H9 (cell line): ENCODE results near the gene IGSF22. TPM values are rescaled to one million over a fixed set of nuclear protein-coding genes. Genes with fewer than 3 reads are reported as not detected.

Source experiments
- DNase-seq: peaks from one replicate; pipeline ENCODE4 v3.0.0-alpha.2; 2017
- H2AFZ ChIP-seq: one replicate; pipeline ENCODE4 v1.6.1; 2013; ENCODE audit warnings: mild to moderate bottlenecking, low read length, control low read depth, moderate library complexity
- H2AK5ac ChIP-seq: 2 replicates; pipeline ENCODE4 v1.6.1; 2013; ENCODE audit warnings: low read length, control low read depth, mixed read lengths; ENCODE audit not compliant: insufficient read length
- H2BK120ac ChIP-seq: one replicate; pipeline ENCODE4 v1.6.1; 2013; ENCODE audit warnings: low read depth, mild to moderate bottlenecking, low read length, control low read depth, inconsistent platforms; ENCODE audit not compliant: poor library complexity, severe bottlenecking
- H2BK12ac ChIP-seq: 2 replicates; pipeline ENCODE4 v1.6.1; 2013; ENCODE audit warnings: low read length, control low read depth, mixed read lengths, low read depth; ENCODE audit not compliant: insufficient read length
- H2BK15ac ChIP-seq: 2 replicates; pipeline ENCODE4 v1.6.1; 2013; ENCODE audit warnings: low read depth, low read length, control low read depth
- H2BK20ac ChIP-seq: one replicate; pipeline ENCODE4 v1.6.1; 2013; ENCODE audit warnings: low read depth, mild to moderate bottlenecking, low read length, control low read depth, inconsistent platforms; ENCODE audit not compliant: poor library complexity, severe bottlenecking
- H2BK5ac ChIP-seq: 2 replicates; pipeline ENCODE4 v1.6.1; 2013; ENCODE audit warnings: low read length, control low read depth, mixed read lengths; ENCODE audit not compliant: insufficient read length
- H3K14ac ChIP-seq: 2 replicates; pipeline ENCODE4 v1.6.1; 2013; ENCODE audit warnings: low read length, control low read depth; ENCODE audit not compliant: insufficient read depth
- H3K18ac ChIP-seq: 2 replicates; pipeline ENCODE4 v1.6.1; 2013; ENCODE audit warnings: low read depth, mild to moderate bottlenecking, mixed read lengths, low read length, control low read depth; ENCODE audit not compliant: insufficient read length
- H3K23ac ChIP-seq: 2 replicates; pipeline ENCODE4 v1.6.1; 2013; ENCODE audit warnings: low read length, control low read depth, mixed read lengths, low read depth; ENCODE audit not compliant: insufficient read length
- H3K23me2 ChIP-seq: 2 replicates; pipeline ENCODE4 v1.6.1; 2013; ENCODE audit warnings: low read depth, mild to moderate bottlenecking, mixed read lengths, low read length, control low read depth; ENCODE audit not compliant: insufficient read length, poor library complexity, severe bottlenecking
- H3K27ac ChIP-seq: 2 replicates; pipeline ENCODE4 v1.5.1; 2013; ENCODE audit warnings: low read length, control low read depth, mixed read lengths, low read depth; ENCODE audit not compliant: insufficient read length
- H3K27me3 ChIP-seq: 2 replicates; pipeline ENCODE4 v1.6.1; 2013; ENCODE audit warnings: low read length, control low read depth, inconsistent platforms; ENCODE audit not compliant: insufficient read depth
- H3K4ac ChIP-seq: 2 replicates; pipeline ENCODE4 v1.6.1; 2013; ENCODE audit warnings: low read depth, mild to moderate bottlenecking, control low read depth, inconsistent platforms, low read length, moderate library complexity
- H3K4me1 ChIP-seq: 2 replicates; pipeline ENCODE4 v1.6.1; 2013; ENCODE audit warnings: low read length, control low read depth, inconsistent platforms; ENCODE audit not compliant: insufficient read depth
- H3K4me2 ChIP-seq: 2 replicates; pipeline ENCODE4 v1.6.1; 2013; ENCODE audit warnings: low read length, control low read depth, mixed read lengths; ENCODE audit not compliant: insufficient read length, insufficient read depth
- H3K56ac ChIP-seq: 2 replicates; pipeline ENCODE4 v1.6.1; 2013; ENCODE audit warnings: low read depth, mild to moderate bottlenecking, mixed read lengths, low read length, control low read depth; ENCODE audit not compliant: insufficient read length
- H3K79me1 ChIP-seq: 2 replicates; pipeline ENCODE4 v1.6.1; 2013; ENCODE audit warnings: low read depth, mild to moderate bottlenecking, moderate library complexity, low read length, control low read depth, inconsistent platforms; ENCODE audit not compliant: insufficient read depth, poor library complexity, severe bottlenecking
- H3K79me2 ChIP-seq: 2 replicates; pipeline ENCODE4 v1.6.1; 2013; ENCODE audit warnings: low read length, control low read depth, inconsistent platforms; ENCODE audit not compliant: insufficient read depth
- H3K9ac ChIP-seq: 2 replicates; pipeline ENCODE4 v1.6.1; 2013; ENCODE audit warnings: low read length, control low read depth, mixed read lengths; ENCODE audit not compliant: insufficient read length; ENCODE audit errors: extremely low read depth
- H3K9me3 ChIP-seq: one replicate; pipeline ENCODE4 v1.6.1; 2013; ENCODE audit warnings: low read depth, low read length, inconsistent platforms; ENCODE audit not compliant: control insufficient read depth
- H3T11ph ChIP-seq: one replicate; pipeline ENCODE4 v1.6.1; 2013; ENCODE audit warnings: mild to moderate bottlenecking, low read length, control low read depth, inconsistent platforms
- H4K20me1 ChIP-seq: one replicate; pipeline ENCODE4 v1.6.1; 2013; ENCODE audit not compliant: control insufficient read depth, insufficient read length, insufficient read depth
- H4K5ac ChIP-seq: 2 replicates; pipeline ENCODE4 v1.6.1; 2013; ENCODE audit warnings: low read depth, mild to moderate bottlenecking, mixed read lengths, low read length, control low read depth; ENCODE audit not compliant: insufficient read length
- H4K8ac ChIP-seq: replicated peaks from 2 replicates; pipeline ENCODE4 v1.6.1; 2013; ENCODE audit warnings: low read length, control low read depth, mixed read lengths, low read depth; ENCODE audit not compliant: insufficient read length
- H4K91ac ChIP-seq: 2 replicates; pipeline ENCODE4 v1.6.1; 2013; ENCODE audit warnings: low read depth, mild to moderate bottlenecking, moderate library complexity, mixed read lengths, low read length, control low read depth; ENCODE audit not compliant: insufficient read length
- H3K27ac Mint-ChIP-seq, 3 experiments: 2 replicates in 2 of 3; 3 replicates in 1 of 3; pipeline ENCODE4 v1.8.0; 2020 to 2021; ENCODE audit warnings: mixed read lengths in 3 of 3, mild to moderate bottlenecking in 1 of 3, moderate library complexity in 1 of 3
- H3K27me3 Mint-ChIP-seq: 2 replicates; pipeline ENCODE4 v1.8.0; 2021; ENCODE audit warnings: low read depth, mild to moderate bottlenecking, moderate library complexity, mixed read lengths
- H3K36me3 Mint-ChIP-seq, 3 experiments: 2 replicates in 2 of 3; 3 replicates in 1 of 3; pipeline ENCODE4 v1.8.0; 2020 to 2021; ENCODE audit warnings: low read depth in 3 of 3, mixed read lengths in 3 of 3; ENCODE audit not compliant: insufficient read depth in 1 of 3
- H3K4me1 Mint-ChIP-seq, 2 experiments: 2 replicates each; pipeline ENCODE4 v1.8.0; 2020; ENCODE audit warnings: mixed read lengths in 2 of 2
- H3K4me3 Mint-ChIP-seq, 2 experiments: 2 replicates in 1 of 2; 3 replicates in 1 of 2; pipeline ENCODE4 v1.8.0; 2020 to 2021; ENCODE audit warnings: mild to moderate bottlenecking in 2 of 2, mixed read lengths in 2 of 2, moderate library complexity in 1 of 2
- H3K9me3 Mint-ChIP-seq, 2 experiments: 2 replicates in 1 of 2; 3 replicates in 1 of 2; pipeline ENCODE4 v1.8.0; 2020; ENCODE audit warnings: mild to moderate bottlenecking in 2 of 2, mixed read lengths in 2 of 2, moderate library complexity in 1 of 2
- WGBS: extraction: QIAGEN DNeasy Blood & Tissue Kit; methylation state at CpG from one replicate; pipeline ENCODE4 v1.1.7; 2013; ENCODE audit warnings: missing lambda C conversion rate, low lambda C conversion rate, mixed read lengths; ENCODE audit not compliant: insufficient read length; ENCODE audit errors: extremely low coverage; 5-methylcytosine and 5-hydroxymethylcytosine counted together
- total RNA-seq: library from RNA; stranded (reverse); gene quantifications from 2 replicates; pipeline ENCODE4 v1.2.1, GENCODE V29; 2021
- TF ChIP-seq, protein P1 (sequence below): fragments of 200-600 bp; sonication (generic); conservative IDR thresholded peaks from 3 replicates; pipeline ENCODE4 v1.8.0; 2021; ENCODE audit warnings: antibody characterized with exemption, mild to moderate bottlenecking

Gene IGSF22
- total RNA-seq, 1 experiment from 2014 or later, result 0.35 TPM

GRCh38 chr11:18774801-18775200 lies 48.8 kb upstream of the IGSF22 start:
- Histone ChIP-seq H3K27ac (no peak overlapping the region), H3K9me3 (no peaks in the 10 kb centered on the region), H3K23me2 (no peaks in the 10 kb centered on the region), H2BK12ac (no peak overlapping the region), H2BK20ac (no peak overlapping the region), H4K8ac (no peak overlapping the region), H3T11ph (no peak overlapping the region), H3K9ac (no peak overlapping the region), H3K4me1 (0 out of 2 replicates have a peak, but pooled peaks cover 2% of the 10 kb centered on the region), H2BK5ac (no peak overlapping the region), H3K79me1 (no peaks in the 10 kb centered on the region), H3K4ac (no peak overlapping the region), H4K91ac (no peak overlapping the region), H3K14ac (no peak overlapping the region), H3K56ac (no peak overlapping the region), H2AFZ (no peak overlapping the region), H2BK15ac (no peak overlapping the region), H3K23ac (no peak overlapping the region), H4K20me1 (peaks cover 2% of the 10 kb centered on the region), H2AK5ac (no peak overlapping the region), H4K5ac (no peak overlapping the region), H3K18ac (no peak overlapping the region), H3K4me2 (no peak overlapping the region), H3K27me3 (no peaks in the 10 kb centered on the region), H2BK120ac (no peak overlapping the region), H3K79me2 (no peaks in the 10 kb centered on the region)
- DNase-seq, result no peak
- no peaks in the 10 kb centered on the region; a peak in 1 of 5 replicates for H3K9me3 Mint-ChIP-seq
- WGBS, result no CpG with 5 or more reads among the region's 7 CpGs
- no peak overlapping the region for H3K4me3 Mint-ChIP-seq
- no peaks in the 10 kb centered on the region for H3K36me3 Mint-ChIP-seq
- peaks cover 36 to 43% of the 10 kb centered on the region in 2 experiments for H3K4me1 Mint-ChIP-seq
- TF ChIP-seq, protein P1, sequence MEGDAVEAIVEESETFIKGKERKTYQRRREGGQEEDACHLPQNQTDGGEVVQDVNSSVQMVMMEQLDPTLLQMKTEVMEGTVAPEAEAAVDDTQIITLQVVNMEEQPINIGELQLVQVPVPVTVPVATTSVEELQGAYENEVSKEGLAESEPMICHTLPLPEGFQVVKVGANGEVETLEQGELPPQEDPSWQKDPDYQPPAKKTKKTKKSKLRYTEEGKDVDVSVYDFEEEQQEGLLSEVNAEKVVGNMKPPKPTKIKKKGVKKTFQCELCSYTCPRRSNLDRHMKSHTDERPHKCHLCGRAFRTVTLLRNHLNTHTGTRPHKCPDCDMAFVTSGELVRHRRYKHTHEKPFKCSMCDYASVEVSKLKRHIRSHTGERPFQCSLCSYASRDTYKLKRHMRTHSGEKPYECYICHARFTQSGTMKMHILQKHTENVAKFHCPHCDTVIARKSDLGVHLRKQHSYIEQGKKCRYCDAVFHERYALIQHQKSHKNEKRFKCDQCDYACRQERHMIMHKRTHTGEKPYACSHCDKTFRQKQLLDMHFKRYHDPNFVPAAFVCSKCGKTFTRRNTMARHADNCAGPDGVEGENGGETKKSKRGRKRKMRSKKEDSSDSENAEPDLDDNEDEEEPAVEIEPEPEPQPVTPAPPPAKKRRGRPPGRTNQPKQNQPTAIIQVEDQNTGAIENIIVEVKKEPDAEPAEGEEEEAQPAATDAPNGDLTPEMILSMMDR, result no peak
- H3K27ac Mint-ChIP-seq, result no peak overlapping the region
- peaks cover 12% of the 10 kb centered on the region for H3K27me3 Mint-ChIP-seq
